ENCODE results near the gene SEC62. TPM values are rescaled to one million over a fixed set of nuclear protein-coding genes. Genes with fewer than 3 reads are reported as not detected.

The SEC62 gene
- total and polyA plus RNA-seq, 2 experiments from 2014 or later, result 23.6 to 306 TPM

DNA sequence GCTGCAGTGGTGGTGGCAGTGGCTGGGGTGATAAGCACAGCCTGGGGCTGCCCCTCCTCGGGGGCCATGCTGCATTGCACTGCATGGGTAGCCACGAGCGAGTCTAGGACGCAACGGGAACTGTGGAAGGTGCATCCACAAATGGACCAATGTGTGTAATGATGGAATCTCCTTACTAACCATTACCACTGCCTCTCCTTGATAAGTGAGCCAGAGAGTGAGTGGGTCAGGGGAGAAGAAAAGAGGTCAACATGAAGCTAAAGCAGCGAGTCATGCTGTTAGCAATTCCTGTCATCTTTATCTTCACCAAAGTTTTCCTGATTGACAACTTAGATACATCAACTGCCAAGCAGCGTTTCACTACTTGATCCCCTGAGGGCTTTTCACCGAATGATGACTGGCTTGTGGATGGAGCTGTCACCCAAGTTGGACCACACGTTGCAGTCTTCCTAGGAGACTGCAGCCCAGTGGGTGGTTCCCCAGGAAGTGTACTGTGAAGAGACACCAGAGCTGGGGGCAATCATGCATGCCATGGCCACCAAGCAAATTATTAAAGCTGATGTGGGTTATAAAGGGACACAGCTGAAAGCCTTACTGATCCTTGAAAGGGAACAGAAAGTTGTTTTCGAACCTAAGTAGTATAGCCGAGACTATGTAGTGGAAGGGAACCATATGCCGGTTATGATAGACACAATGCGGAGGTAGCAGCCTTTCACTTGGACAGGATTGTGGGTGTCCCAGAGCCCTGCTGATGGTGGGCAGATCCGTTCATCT is 34.7 kb upstream of the SEC62 start (continued):
- no peak for TF ChIP-seq POLR2AphosphoS5 (IDR thresholded peaks at IDR 0.05; ENCODE audit: low read depth)
- TF ChIP-seq, protein P1, sequence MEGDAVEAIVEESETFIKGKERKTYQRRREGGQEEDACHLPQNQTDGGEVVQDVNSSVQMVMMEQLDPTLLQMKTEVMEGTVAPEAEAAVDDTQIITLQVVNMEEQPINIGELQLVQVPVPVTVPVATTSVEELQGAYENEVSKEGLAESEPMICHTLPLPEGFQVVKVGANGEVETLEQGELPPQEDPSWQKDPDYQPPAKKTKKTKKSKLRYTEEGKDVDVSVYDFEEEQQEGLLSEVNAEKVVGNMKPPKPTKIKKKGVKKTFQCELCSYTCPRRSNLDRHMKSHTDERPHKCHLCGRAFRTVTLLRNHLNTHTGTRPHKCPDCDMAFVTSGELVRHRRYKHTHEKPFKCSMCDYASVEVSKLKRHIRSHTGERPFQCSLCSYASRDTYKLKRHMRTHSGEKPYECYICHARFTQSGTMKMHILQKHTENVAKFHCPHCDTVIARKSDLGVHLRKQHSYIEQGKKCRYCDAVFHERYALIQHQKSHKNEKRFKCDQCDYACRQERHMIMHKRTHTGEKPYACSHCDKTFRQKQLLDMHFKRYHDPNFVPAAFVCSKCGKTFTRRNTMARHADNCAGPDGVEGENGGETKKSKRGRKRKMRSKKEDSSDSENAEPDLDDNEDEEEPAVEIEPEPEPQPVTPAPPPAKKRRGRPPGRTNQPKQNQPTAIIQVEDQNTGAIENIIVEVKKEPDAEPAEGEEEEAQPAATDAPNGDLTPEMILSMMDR (conservative IDR thresholded peaks at IDR 0.05; ENCODE audit: low read depth in 2 of 2), result no peak

DNA sequence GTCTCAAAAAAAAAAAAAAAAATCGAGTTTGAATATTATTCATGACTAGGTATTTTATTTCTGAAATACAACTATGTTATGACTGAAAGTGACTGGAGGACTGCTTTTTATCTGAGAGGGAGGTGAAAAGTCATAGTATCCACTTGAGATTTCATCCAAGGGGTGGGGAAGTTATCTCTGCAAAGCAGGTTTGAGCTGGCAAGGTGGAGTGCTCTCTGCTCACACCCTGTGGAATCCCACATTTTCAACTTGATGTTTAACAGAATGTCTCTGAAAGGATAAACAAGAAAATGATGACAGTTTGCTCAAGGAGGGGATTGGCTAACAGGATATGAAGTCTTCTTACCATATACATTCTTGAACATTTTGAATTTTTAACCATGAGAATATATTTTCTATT is 27.3 kb upstream of the SEC62 start:
- H3K4me1 ChIP-seq (ENCODE audit: insufficient read depth), result no peaks in the 10 kb centered on the region; the same call in 1 of the 2 replicates
- H3K4me2 ChIP-seq, result no peak overlapping the region
- no peaks in the 10 kb centered on the region for H4K20me1 ChIP-seq (replicated peaks; ENCODE audit: insufficient read depth)
- H3K27ac ChIP-seq (ENCODE audit: low read depth), result no peak overlapping the region
- H3K9me2 ChIP-seq (ENCODE audit: insufficient read depth), result no peaks in the 10 kb centered on the region
- no peaks in the 10 kb centered on the region for H3K27me3 Mint-ChIP-seq (ENCODE audit: insufficient read depth, low read depth, poor library complexity)
- no peak for ATAC-seq
- H3K36me3 Mint-ChIP-seq (ENCODE audit: low read depth), result no peaks in the 10 kb centered on the region
- no peaks in the 10 kb centered on the region; the same call in 1 of the 2 replicates for H3K36me3 ChIP-seq (ENCODE audit: insufficient read depth)
- no peak overlapping the region for H3K4me3 ChIP-seq
- no peak for TF ChIP-seq STAT1 (IDR thresholded peaks at IDR 0.05; ENCODE audit: unreplicated experiment)
- no peak for TF ChIP-seq ZNF331 (CRISPR knock-in tag; IDR thresholded peaks at IDR 0.05; ENCODE audit: low read depth)
- no peak for TF ChIP-seq ZNF114 (CRISPR knock-in tag; IDR thresholded peaks at IDR 0.05)
- TF ChIP-seq, protein P1 (conservative IDR thresholded peaks at IDR 0.05; ENCODE audit: low read depth in 2 of 2), result no peak
- TF ChIP-seq CREB1 (CRISPR knock-in tag; IDR thresholded peaks at IDR 0.05; ENCODE audit: low read depth), result no peak
- no peak for TF ChIP-seq EZH2 (IDR thresholded peaks at IDR 0.05; ENCODE audit: low read depth, unreplicated experiment)
- no peaks in the 10 kb centered on the region for H3K79me2 ChIP-seq (replicated peaks; ENCODE audit: insufficient read depth)
- no peak overlapping the region for H3K4me3 Mint-ChIP-seq
- peaks cover 3% of the 10 kb centered on the region; the same call in 1 of the 3 replicates for H3K9me3 Mint-ChIP-seq
- no peak for DNase-seq (ENCODE audit: low spot score)
- H3K27ac Mint-ChIP-seq, result no peak overlapping the region
- H3F3A ChIP-seq (replicated peaks; ENCODE audit: low read depth), result no peaks in the 10 kb centered on the region
- H3K27me3 ChIP-seq (ENCODE audit: insufficient read depth), result no peaks in the 10 kb centered on the region
- 0 out of 2 replicates have a peak overlapping the region, but pooled peaks have one; percentile 76 for H2AFZ ChIP-seq
- peaks cover 7% of the 10 kb centered on the region; the same call in 1 of the 3 replicates for H3K4me1 Mint-ChIP-seq

DNA sequence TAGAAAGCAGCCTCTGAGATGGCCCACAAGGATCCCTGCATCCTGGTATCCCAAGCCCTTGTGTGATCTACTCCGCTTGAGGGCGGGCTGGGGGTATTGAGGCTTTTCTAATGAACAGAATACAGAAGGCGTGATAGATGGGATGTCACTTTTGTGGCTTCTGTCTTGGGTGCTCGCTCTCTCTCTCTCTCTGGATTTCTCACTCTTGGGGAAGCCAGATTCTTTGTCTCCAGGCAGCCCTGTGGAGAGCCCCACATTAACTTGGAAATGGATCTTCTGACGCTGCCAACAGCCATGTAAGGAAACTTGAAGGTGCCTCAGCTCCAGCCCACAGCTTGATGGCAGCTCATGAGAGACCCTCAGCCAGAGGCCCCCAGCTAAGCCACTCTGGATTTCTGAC is 26.9 kb upstream of the SEC62 start:
- Histone ChIP-seq H4K20me1 (replicated peaks; ENCODE audit: insufficient read depth) (no peaks in the 10 kb centered on the region), H3K27me3 (ENCODE audit: insufficient read depth) (no peaks in the 10 kb centered on the region), H3F3A (replicated peaks; ENCODE audit: low read depth) (no peaks in the 10 kb centered on the region), H3K36me3 (ENCODE audit: insufficient read depth) (no peaks in the 10 kb centered on the region; the same call in 1 of the 2 replicates), H3K4me3 (no peak overlapping the region), H3K79me2 (replicated peaks; ENCODE audit: insufficient read depth) (no peaks in the 10 kb centered on the region), H3K9me2 (ENCODE audit: insufficient read depth) (no peaks in the 10 kb centered on the region), H3K4me1 (ENCODE audit: insufficient read depth) (no peaks in the 10 kb centered on the region; the same call in 1 of the 2 replicates), H3K4me2 (no peak overlapping the region), H3K27ac (ENCODE audit: low read depth) (no peak overlapping the region), H2AFZ (peak overlapping the region; percentile 40; the same call in 1 of the 2 replicates)
- Mint-ChIP-seq H3K4me3 (no peak overlapping the region), H3K27me3 (ENCODE audit: insufficient read depth, low read depth, poor library complexity) (no peaks in the 10 kb centered on the region), H3K9me3 (peaks cover 3% of the 10 kb centered on the region; the same call in 1 of the 3 replicates), H3K27ac (no peak overlapping the region), H3K36me3 (ENCODE audit: low read depth) (no peaks in the 10 kb centered on the region), H3K4me1 (peaks cover 7% of the 10 kb centered on the region; the same call in 1 of the 3 replicates)
- ATAC-seq (no peak; the same call in 2 of the 3 replicates), DNase-seq (ENCODE audit: low spot score) (no peak)
- no peak for TF ChIP-seq NANOG (IDR thresholded peaks at IDR 0.05; ENCODE audit: borderline replicate concordance)
- TF ChIP-seq, protein P2, sequence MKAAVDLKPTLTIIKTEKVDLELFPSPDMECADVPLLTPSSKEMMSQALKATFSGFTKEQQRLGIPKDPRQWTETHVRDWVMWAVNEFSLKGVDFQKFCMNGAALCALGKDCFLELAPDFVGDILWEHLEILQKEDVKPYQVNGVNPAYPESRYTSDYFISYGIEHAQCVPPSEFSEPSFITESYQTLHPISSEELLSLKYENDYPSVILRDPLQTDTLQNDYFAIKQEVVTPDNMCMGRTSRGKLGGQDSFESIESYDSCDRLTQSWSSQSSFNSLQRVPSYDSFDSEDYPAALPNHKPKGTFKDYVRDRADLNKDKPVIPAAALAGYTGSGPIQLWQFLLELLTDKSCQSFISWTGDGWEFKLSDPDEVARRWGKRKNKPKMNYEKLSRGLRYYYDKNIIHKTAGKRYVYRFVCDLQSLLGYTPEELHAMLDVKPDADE (IDR thresholded peaks at IDR 0.05), result no peak

All from GM23338 (cell line).